ENCODE results near the gene ATN1. TPM values are rescaled to one million over a fixed set of nuclear protein-coding genes. Genes with fewer than 3 reads are reported as not detected.
A peak's percentile ranks its signal among the peaks of the same experiment; 100 is the strongest.

The ATN1 gene
- total and polyA plus RNA-seq, 4 donors: 3.6 to 12.6 (median 7.9) TPM

DNA sequence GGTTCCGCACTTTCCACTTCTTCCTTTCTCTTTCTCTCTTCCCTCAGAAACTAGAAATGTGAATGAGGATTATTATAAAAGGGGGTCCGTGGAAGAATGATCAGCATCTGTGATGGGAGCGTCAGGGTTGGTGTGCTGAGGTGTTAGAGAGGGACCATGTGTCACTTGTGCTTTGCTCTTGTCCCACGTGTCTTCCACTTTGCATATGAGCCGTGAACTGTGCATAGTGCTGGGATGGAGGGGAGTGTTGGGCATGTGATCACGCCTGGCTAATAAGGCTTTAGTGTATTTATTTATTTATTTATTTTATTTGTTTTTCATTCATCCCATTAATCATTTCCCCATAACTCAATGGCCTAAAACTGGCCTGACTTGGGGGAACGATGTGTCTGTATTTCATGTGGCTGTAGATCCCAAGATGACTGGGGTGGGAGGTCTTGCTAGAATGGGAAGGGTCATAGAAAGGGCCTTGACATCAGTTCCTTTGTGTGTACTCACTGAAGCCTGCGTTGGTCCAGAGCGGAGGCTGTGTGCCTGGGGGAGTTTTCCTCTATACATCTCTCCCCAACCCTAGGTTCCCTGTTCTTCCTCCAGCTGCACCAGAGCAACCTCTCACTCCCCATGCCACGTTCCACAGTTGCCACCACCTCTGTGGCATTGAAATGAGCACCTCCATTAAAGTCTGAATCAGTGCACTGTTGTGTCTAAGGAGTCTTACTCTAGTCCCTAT, 4.6 kb upstream of the ATN1 start:
- Histone ChIP-seq H3K4me3 (ENCODE audit: low read depth in 1 of 3, low read length in 3 of 3) (no peak overlapping the region), H3K27me3 (ENCODE audit: control insufficient read depth in 4 of 4, insufficient read depth in 4 of 4, low read length in 3 of 4) (no peaks in the 10 kb centered on the region), H3K4me1 (ENCODE audit: control insufficient read depth in 4 of 4, insufficient read depth in 4 of 4, low read length in 3 of 4) (peaks cover 9 to 39% (median 34%) of the 10 kb centered on the region in 4 donors), H3K9ac (ENCODE audit: low read depth in 1 of 2, low read length in 2 of 2) (no peak overlapping the region), H3K27ac (ENCODE audit: low read depth in 1 of 2, low read length in 2 of 2) (no peak overlapping the region), H3K36me3 (ENCODE audit: control insufficient read depth in 4 of 4, insufficient read depth in 3 of 4, low read depth in 1 of 4, low read length in 3 of 4) (no peaks in the 10 kb centered on the region), H3K9me3 (ENCODE audit: control insufficient read depth in 4 of 4, low read length in 3 of 4) (no peaks in the 10 kb centered on the region)
- no peak for DNase-seq (ENCODE audit: low spot score)
- WGBS: 80% methylated on average over 10 of the region's 10 CpGs
- TF ChIP-seq FOXA1 (IDR thresholded peaks at IDR 0.05): no peak
- TF ChIP-seq, protein P1, sequence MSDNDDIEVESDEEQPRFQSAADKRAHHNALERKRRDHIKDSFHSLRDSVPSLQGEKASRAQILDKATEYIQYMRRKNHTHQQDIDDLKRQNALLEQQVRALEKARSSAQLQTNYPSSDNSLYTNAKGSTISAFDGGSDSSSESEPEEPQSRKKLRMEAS (IDR thresholded peaks at IDR 0.05): no peak
- TF ChIP-seq, protein P2, sequence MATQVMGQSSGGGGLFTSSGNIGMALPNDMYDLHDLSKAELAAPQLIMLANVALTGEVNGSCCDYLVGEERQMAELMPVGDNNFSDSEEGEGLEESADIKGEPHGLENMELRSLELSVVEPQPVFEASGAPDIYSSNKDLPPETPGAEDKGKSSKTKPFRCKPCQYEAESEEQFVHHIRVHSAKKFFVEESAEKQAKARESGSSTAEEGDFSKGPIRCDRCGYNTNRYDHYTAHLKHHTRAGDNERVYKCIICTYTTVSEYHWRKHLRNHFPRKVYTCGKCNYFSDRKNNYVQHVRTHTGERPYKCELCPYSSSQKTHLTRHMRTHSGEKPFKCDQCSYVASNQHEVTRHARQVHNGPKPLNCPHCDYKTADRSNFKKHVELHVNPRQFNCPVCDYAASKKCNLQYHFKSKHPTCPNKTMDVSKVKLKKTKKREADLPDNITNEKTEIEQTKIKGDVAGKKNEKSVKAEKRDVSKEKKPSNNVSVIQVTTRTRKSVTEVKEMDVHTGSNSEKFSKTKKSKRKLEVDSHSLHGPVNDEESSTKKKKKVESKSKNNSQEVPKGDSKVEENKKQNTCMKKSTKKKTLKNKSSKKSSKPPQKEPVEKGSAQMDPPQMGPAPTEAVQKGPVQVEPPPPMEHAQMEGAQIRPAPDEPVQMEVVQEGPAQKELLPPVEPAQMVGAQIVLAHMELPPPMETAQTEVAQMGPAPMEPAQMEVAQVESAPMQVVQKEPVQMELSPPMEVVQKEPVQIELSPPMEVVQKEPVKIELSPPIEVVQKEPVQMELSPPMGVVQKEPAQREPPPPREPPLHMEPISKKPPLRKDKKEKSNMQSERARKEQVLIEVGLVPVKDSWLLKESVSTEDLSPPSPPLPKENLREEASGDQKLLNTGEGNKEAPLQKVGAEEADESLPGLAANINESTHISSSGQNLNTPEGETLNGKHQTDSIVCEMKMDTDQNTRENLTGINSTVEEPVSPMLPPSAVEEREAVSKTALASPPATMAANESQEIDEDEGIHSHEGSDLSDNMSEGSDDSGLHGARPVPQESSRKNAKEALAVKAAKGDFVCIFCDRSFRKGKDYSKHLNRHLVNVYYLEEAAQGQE (IDR thresholded peaks at IDR 0.05): no peak

DNA sequence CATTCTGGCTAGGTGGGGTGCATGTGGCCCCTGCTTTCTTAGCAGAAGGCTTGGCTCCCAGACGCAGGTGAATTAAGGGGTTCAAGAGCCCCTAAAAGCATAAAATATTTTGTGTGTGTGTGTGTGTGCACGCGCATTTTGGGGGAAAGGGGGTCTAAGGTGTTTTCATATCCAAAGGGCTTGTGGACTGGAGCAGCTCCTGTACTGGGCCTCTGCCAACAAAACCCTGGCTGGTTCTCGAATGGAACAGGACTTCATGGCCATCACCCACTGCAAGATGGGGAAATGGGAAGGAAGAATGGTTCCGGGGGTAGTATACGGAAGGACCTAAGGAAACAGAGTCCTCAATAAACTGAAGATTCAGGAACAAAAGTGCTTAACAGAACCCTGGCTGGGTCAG, 3.9 kb upstream of the ATN1 start:
- H3K9me3 ChIP-seq (ENCODE audit: control insufficient read depth in 4 of 4, low read length in 3 of 4): no peaks in the 10 kb centered on the region
- TF ChIP-seq RAD21 (IDR thresholded peaks at IDR 0.05): no peak
- TF ChIP-seq SP1 (IDR thresholded peaks at IDR 0.05): no peak
- TF ChIP-seq YY1 (IDR thresholded peaks at IDR 0.05): no peak
- TF ChIP-seq, protein P1 (IDR thresholded peaks at IDR 0.05): no peak
- no peak for TF ChIP-seq JUND (IDR thresholded peaks at IDR 0.05)
- H3K36me3 ChIP-seq (ENCODE audit: control insufficient read depth in 4 of 4, insufficient read depth in 3 of 4, low read depth in 1 of 4, low read length in 3 of 4): no peaks in the 10 kb centered on the region
- H3K4me1 ChIP-seq (ENCODE audit: control insufficient read depth in 4 of 4, insufficient read depth in 4 of 4, low read length in 3 of 4): peaks cover 9 to 42% (median 36%) of the 10 kb centered on the region in 4 donors
- H3K4me3 ChIP-seq (ENCODE audit: low read depth in 1 of 3, low read length in 3 of 3): no peak overlapping the region
- peak overlapping the region in 1 of 2 donors; percentile 62 for H3K9ac ChIP-seq (ENCODE audit: low read depth in 1 of 2, low read length in 2 of 2)
- no peaks in the 10 kb centered on the region for H3K27me3 ChIP-seq (ENCODE audit: control insufficient read depth in 4 of 4, insufficient read depth in 4 of 4, low read length in 3 of 4)
- 42% methylated on average over 6 of the region's 6 CpGs for WGBS
- no peak for DNase-seq (ENCODE audit: low spot score)
- H3K27ac ChIP-seq (ENCODE audit: low read depth in 1 of 2, low read length in 2 of 2): no peak overlapping the region

DNA sequence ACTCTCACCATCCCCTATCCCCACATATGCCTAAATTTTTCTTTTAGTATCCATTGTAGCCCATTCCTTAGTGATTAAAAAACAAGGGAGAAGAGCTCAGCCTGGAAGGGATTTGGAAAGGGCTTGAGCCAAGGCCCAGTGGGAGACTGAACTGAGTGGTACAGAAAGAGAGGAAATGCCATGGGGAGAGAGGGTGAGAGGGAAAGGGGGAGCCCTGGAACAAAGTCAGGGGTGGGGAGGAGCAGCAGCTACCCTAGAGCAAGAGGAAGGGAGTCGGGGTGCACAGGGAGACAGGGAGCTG, 2.6 kb upstream of the ATN1 start:
- 57% methylated on average over 1 of the region's 1 CpG for WGBS
- Histone ChIP-seq H3K27ac (ENCODE audit: low read depth in 1 of 2, low read length in 2 of 2) (peak overlapping the region; percentile 89 to 93), H3K9me3 (ENCODE audit: control insufficient read depth in 4 of 4, low read length in 3 of 4) (no peaks in the 10 kb centered on the region), H3K9ac (ENCODE audit: low read depth in 1 of 2, low read length in 2 of 2) (peak overlapping the region in 1 of 2 donors; percentile 0), H3K27me3 (ENCODE audit: control insufficient read depth in 4 of 4, insufficient read depth in 4 of 4, low read length in 3 of 4) (no peaks in the 10 kb centered on the region), H3K4me3 (ENCODE audit: low read depth in 1 of 3, low read length in 3 of 3) (no peak overlapping the region), H3K4me1 (ENCODE audit: control insufficient read depth in 4 of 4, insufficient read depth in 4 of 4, low read length in 3 of 4) (peaks cover 9 to 55% (median 48%) of the 10 kb centered on the region in 4 donors), H3K36me3 (ENCODE audit: control insufficient read depth in 4 of 4, insufficient read depth in 3 of 4, low read depth in 1 of 4, low read length in 3 of 4) (no peaks in the 10 kb centered on the region)
- DNase-seq (ENCODE audit: low spot score): no peak
- TF ChIP-seq YY1 (IDR thresholded peaks at IDR 0.05) (no peak), RXRA (IDR thresholded peaks at IDR 0.05) (no peak), HNF4G (IDR thresholded peaks at IDR 0.05) (no peak), HNF4A (conservative IDR thresholded peaks at IDR 0.05) (no peak), RAD21 (IDR thresholded peaks at IDR 0.05) (no peak), GABPA (IDR thresholded peaks at IDR 0.05 in 1 of 2, conservative IDR thresholded peaks at IDR 0.05 in 1 of 2) (no peak), SP1 (IDR thresholded peaks at IDR 0.05) (no peak), FOXA2 (IDR thresholded peaks at IDR 0.05) (no peak)
- TF ChIP-seq, protein P3, sequence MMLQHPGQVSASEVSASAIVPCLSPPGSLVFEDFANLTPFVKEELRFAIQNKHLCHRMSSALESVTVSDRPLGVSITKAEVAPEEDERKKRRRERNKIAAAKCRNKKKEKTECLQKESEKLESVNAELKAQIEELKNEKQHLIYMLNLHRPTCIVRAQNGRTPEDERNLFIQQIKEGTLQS (IDR thresholded peaks at IDR 0.05): no peak
- TF ChIP-seq, protein P1 (IDR thresholded peaks at IDR 0.05): no peak
- TF ChIP-seq, protein P4, sequence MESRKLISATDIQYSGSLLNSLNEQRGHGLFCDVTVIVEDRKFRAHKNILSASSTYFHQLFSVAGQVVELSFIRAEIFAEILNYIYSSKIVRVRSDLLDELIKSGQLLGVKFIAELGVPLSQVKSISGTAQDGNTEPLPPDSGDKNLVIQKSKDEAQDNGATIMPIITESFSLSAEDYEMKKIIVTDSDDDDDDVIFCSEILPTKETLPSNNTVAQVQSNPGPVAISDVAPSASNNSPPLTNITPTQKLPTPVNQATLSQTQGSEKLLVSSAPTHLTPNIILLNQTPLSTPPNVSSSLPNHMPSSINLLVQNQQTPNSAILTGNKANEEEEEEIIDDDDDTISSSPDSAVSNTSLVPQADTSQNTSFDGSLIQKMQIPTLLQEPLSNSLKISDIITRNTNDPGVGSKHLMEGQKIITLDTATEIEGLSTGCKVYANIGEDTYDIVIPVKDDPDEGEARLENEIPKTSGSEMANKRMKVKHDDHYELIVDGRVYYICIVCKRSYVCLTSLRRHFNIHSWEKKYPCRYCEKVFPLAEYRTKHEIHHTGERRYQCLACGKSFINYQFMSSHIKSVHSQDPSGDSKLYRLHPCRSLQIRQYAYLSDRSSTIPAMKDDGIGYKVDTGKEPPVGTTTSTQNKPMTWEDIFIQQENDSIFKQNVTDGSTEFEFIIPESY (IDR thresholded peaks at IDR 0.05): no peak
- TF ChIP-seq, protein P2 (IDR thresholded peaks at IDR 0.05): no peak
